Measurements from ENCODE around the gene KLF12.

- TF ChIP-seq POLR2A (IDR thresholded peaks at IDR 0.05; ENCODE audit: low read length) (no peak), GATA1 (IDR thresholded peaks at IDR 0.05; ENCODE audit: low read depth, low read length) (no peak)
Measured at GRCh38 chr13:74117207-74117705, 16.9 kb downstream of the KLF12 start.
